Measurements from ENCODE around the gene NCBP1.

DNA sequence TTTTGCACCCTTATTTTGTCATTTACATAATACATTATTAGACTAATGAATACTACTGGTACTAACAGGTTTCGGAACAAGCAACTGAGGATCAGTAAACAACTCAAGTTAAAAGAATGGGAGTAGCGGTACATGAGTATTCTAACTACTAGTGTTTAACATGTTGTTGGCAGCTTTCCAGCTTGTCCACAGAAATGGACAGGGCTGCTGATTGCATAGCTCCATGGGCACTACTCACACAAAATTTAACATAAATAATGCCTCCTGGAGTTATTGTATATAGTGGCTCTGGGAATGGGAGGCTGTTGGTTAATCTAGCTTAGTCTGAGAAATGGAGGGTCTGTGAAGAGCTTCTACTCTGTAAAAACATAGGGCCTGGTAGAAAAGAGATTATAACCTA is 6.7 kb downstream of the NCBP1 start:
- no peak for TF ChIP-seq POLR2AphosphoS5 (IDR thresholded peaks at IDR 0.05; ENCODE audit: low read depth)
- TF ChIP-seq CTCF (IDR thresholded peaks at IDR 0.05; ENCODE audit: insufficient read depth, low read length) = no peak
